MM.1S (cell line): Measurements from ENCODE around the gene CEP78.

Experiments used
- CTCF ChIP-seq: fragments of 300-600 bp; sonication (generic); IDR thresholded peaks from 2 replicates; pipeline ENCODE4 v1.5.1; 2016; ENCODE audit warnings: antibody characterized with exemption, low read length, mixed read lengths
- EZH2 ChIP-seq: fragments of 300-600 bp; sonication (generic); optimal IDR thresholded peaks from 2 replicates; pipeline ENCODE3; 2017; ENCODE audit warnings: low read depth, mild to moderate bottlenecking, antibody characterized with exemption, low read length, mixed read lengths

- TF ChIP-seq CTCF (no peak), EZH2 (no peak)
Observed at GRCh38 chr9:78278801-78279200, 42.9 kb downstream of the CEP78 start.
